ENCODE measurements around the gene LIG3.

The LIG3 gene

GRCh38 chr17:34989473-34989872 lies 9.2 kb downstream of the LIG3 start:
- no peak for TF ChIP-seq CTCF (conservative IDR thresholded peaks at IDR 0.05; ENCODE audit: low read depth, low read length)
- no peak overlapping the region for H3K4me3 ChIP-seq (ENCODE audit: low read length)
- no peak for DNase-seq (ENCODE audit: low read depth)

GRCh38 chr17:34990921-34991365 lies 10.6 kb downstream of the LIG3 start:
- TF ChIP-seq CTCF (conservative IDR thresholded peaks at IDR 0.05; ENCODE audit: low read depth, low read length) = no peak
- DNase-seq (ENCODE audit: low read depth) = no peak

GRCh38 chr17:34991606-34992005 lies 11.3 kb downstream of the LIG3 start:
- H3K4me3 ChIP-seq (ENCODE audit: low read length) = no peak overlapping the region
- no peak for TF ChIP-seq CTCF (conservative IDR thresholded peaks at IDR 0.05; ENCODE audit: low read depth, low read length)
- no peak for DNase-seq (ENCODE audit: low read depth)

More at GRCh38 chr17:34990921-34991365, 10.6 kb downstream of the LIG3 start:
- no peak overlapping the region for H3K4me3 ChIP-seq (ENCODE audit: low read length)

- DNase-seq (ENCODE audit: low read depth) = no peak
- no peak for TF ChIP-seq CTCF (conservative IDR thresholded peaks at IDR 0.05; ENCODE audit: low read depth, low read length)
- H3K4me3 ChIP-seq (ENCODE audit: low read length) = no peak overlapping the region
These were observed 12.7 kb downstream of the LIG3 start for GRCh38 chr17:34993031-34993430.

GRCh38 chr17:34996422-34997285 lies 16.3 kb downstream of the LIG3 start:
- DNase-seq (ENCODE audit: low read depth) = no peak
- no peak for TF ChIP-seq CTCF (conservative IDR thresholded peaks at IDR 0.05; ENCODE audit: low read depth, low read length)
- H3K4me3 ChIP-seq (ENCODE audit: low read length) = no peak overlapping the region

- H3K4me3 ChIP-seq (ENCODE audit: low read length) = no peak overlapping the region
- no peak for TF ChIP-seq CTCF (conservative IDR thresholded peaks at IDR 0.05; ENCODE audit: low read depth, low read length)
- peak; percentile 67 for DNase-seq (ENCODE audit: low read depth)
These were observed 17.1 kb downstream of the LIG3 start for GRCh38 chr17:34997355-34997862.

- no peak overlapping the region for H3K4me3 ChIP-seq (ENCODE audit: low read length)
- TF ChIP-seq CTCF (conservative IDR thresholded peaks at IDR 0.05; ENCODE audit: low read depth, low read length) = peak; percentile 93
- no peak for DNase-seq (ENCODE audit: low read depth)
These were observed 17.9 kb downstream of the LIG3 start for GRCh38 chr17:34998205-34998604.

All from retinal pigment epithelial cell (primary cell).